Gastroesophageal sphincter (tissue), 3 donors: ENCODE data around the gene PCARE.
"Not testable (repeated sequence)": the region's sequence is repeated elsewhere in the genome, so short reads cannot be mapped to it uniquely, and the experiment has no call there.

Experiments used
- EP300 ChIP-seq: sonication (generic); formaldehyde crosslinking; IDR thresholded peaks from one replicate; pipeline ENCODE4 v1.6.1; 2017; ENCODE audit warnings: antibody characterized with exemption, mild to moderate bottlenecking
- POLR2A ChIP-seq, 2 donors: fragments of 450-650 bp; IDR thresholded peaks; one replicate each; pipeline ENCODE4 v1.6.1; 2017; ENCODE audit warnings: antibody characterized with exemption in 2 of 2, mild to moderate bottlenecking in 2 of 2, moderate library complexity in 1 of 2
- POLR2AphosphoS5 ChIP-seq: sonication (generic); formaldehyde crosslinking; IDR thresholded peaks from one replicate; pipeline ENCODE4 v1.6.1; 2017; ENCODE audit warnings: antibody characterized with exemption
- TF ChIP-seq, protein P1 (sequence below), 4 experiments: fragments of 200-600 bp in 2 of 4; fragments of 450-650 bp in 2 of 4; sonication (generic) in 1 of 4; IDR thresholded peaks; one replicate each; pipeline ENCODE4 v1.5.1; 2017 to 2019; ENCODE audit warnings: antibody characterized with exemption in 4 of 4, mild to moderate bottlenecking in 2 of 4, moderate library complexity in 2 of 4

DNA sequence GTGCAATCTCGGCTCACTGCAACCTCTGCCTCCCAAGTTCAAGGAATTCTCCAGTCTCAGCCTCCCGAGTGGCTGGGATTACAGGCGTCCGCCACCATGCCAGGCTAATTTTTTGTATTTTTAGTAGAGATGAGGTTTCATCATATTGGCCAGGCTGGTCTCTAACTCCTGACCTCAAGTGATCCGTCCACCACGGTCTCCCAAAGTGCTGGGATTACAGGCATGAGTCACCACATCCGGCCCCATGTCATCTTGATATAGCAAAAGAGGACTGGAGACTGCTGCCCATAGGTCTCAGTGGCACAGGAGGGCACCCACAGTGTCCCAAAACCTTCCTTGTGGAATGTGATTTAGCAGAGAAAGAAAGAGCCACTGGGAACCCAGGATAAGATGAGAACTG is 16.0 kb upstream of the PCARE start:
- TF ChIP-seq EP300; POLR2A (IDR thresholded peaks at IDR 0.05); POLR2AphosphoS5: not testable (repeated sequence)
- TF ChIP-seq, protein P1, sequence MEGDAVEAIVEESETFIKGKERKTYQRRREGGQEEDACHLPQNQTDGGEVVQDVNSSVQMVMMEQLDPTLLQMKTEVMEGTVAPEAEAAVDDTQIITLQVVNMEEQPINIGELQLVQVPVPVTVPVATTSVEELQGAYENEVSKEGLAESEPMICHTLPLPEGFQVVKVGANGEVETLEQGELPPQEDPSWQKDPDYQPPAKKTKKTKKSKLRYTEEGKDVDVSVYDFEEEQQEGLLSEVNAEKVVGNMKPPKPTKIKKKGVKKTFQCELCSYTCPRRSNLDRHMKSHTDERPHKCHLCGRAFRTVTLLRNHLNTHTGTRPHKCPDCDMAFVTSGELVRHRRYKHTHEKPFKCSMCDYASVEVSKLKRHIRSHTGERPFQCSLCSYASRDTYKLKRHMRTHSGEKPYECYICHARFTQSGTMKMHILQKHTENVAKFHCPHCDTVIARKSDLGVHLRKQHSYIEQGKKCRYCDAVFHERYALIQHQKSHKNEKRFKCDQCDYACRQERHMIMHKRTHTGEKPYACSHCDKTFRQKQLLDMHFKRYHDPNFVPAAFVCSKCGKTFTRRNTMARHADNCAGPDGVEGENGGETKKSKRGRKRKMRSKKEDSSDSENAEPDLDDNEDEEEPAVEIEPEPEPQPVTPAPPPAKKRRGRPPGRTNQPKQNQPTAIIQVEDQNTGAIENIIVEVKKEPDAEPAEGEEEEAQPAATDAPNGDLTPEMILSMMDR (IDR thresholded peaks at IDR 0.05): not testable (repeated sequence)
